Neural crest cell (in vitro differentiated cells): ENCODE data around the gene SNAPIN. TPM values are rescaled to one million over a fixed set of nuclear protein-coding genes. Genes with fewer than 3 reads are reported as not detected.

Experiments
- DNase-seq: peaks from one replicate; pipeline ENCODE4 v3.0.0; 2021; ENCODE audit warnings: low read depth, mixed read lengths, low spot score
- H3K27ac Mint-ChIP-seq: one replicate; pipeline ENCODE4 v1.8.0; 2021; ENCODE audit warnings: mild to moderate bottlenecking, mixed read lengths; ENCODE audit not compliant: unreplicated experiment
- H3K27me3 Mint-ChIP-seq: 2 replicates; pipeline ENCODE4 v1.8.0; 2021; ENCODE audit warnings: low read depth, mild to moderate bottlenecking, mixed read lengths
- H3K36me3 Mint-ChIP-seq: 2 replicates; pipeline ENCODE4 v1.8.0; 2021; ENCODE audit warnings: low read depth, mild to moderate bottlenecking, mixed read lengths
- H3K4me1 Mint-ChIP-seq: 2 replicates; pipeline ENCODE4 v1.8.0; 2021; ENCODE audit warnings: mixed read lengths
- H3K4me3 Mint-ChIP-seq: one replicate; pipeline ENCODE4 v1.8.0; 2021; ENCODE audit warnings: mild to moderate bottlenecking, mixed read lengths
- H3K9me3 Mint-ChIP-seq: 2 replicates; pipeline ENCODE4 v1.8.0; 2021; ENCODE audit warnings: mixed read lengths
- total RNA-seq: library from RNA; stranded (reverse); gene quantifications from 2 replicates; pipeline ENCODE4 v1.2.1, GENCODE V29; 2021
- TF ChIP-seq, protein P1 (sequence below): fragments of 200-600 bp; sonication (generic); conservative IDR thresholded peaks from 2 replicates; pipeline ENCODE4 v1.5.0; 2021; ENCODE audit warnings: antibody characterized with exemption, mild to moderate bottlenecking

Gene SNAPIN
- total RNA-seq, 1 donor from 2014 or later = 55.4 TPM

DNA sequence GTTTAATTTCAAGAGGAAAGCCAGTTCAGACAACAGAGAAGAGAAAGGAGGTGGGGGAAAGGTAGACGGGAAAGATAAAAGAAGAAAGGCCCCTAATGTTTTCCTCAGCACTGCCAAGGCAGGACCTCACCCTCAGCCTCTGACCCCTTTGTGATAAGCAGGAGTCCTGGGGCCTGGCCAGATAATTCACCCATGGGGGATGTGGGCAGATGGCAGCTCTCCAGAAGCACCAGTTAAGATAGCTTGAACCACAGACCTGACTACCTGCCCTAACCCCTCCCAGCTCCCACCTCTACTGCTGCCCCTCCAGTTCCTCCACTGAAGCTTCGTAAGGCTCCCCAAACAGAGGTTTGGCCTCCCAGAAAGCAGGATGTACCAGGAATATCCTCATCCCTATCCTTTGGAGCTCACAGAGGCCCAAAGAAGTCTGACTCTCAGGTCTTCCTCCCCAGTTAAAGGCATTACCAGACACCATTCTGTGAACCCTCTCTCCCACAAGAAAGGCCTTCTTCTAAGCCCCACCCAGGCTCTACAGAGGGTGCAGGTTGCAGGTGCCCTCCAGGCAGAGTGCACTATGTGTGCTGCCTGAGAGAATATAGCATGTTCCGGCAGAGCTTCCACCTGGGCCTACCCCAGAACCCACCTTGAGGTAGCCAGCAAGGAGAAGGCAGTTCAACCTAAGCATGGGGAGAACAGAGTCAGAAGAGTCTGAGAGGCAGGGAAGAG, 9.2 kb upstream of the SNAPIN start:
- no peak for DNase-seq
- H3K4me1 Mint-ChIP-seq = peaks cover 6% of the 10 kb centered on the region
- H3K27me3 Mint-ChIP-seq = no peaks in the 10 kb centered on the region
- peaks cover 22% of the 10 kb centered on the region for H3K36me3 Mint-ChIP-seq
- TF ChIP-seq, protein P1, sequence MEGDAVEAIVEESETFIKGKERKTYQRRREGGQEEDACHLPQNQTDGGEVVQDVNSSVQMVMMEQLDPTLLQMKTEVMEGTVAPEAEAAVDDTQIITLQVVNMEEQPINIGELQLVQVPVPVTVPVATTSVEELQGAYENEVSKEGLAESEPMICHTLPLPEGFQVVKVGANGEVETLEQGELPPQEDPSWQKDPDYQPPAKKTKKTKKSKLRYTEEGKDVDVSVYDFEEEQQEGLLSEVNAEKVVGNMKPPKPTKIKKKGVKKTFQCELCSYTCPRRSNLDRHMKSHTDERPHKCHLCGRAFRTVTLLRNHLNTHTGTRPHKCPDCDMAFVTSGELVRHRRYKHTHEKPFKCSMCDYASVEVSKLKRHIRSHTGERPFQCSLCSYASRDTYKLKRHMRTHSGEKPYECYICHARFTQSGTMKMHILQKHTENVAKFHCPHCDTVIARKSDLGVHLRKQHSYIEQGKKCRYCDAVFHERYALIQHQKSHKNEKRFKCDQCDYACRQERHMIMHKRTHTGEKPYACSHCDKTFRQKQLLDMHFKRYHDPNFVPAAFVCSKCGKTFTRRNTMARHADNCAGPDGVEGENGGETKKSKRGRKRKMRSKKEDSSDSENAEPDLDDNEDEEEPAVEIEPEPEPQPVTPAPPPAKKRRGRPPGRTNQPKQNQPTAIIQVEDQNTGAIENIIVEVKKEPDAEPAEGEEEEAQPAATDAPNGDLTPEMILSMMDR = no peak
- H3K4me3 Mint-ChIP-seq = no peak overlapping the region
- no peaks in the 10 kb centered on the region for H3K9me3 Mint-ChIP-seq
- H3K27ac Mint-ChIP-seq = peak overlapping the region; percentile 57

DNA sequence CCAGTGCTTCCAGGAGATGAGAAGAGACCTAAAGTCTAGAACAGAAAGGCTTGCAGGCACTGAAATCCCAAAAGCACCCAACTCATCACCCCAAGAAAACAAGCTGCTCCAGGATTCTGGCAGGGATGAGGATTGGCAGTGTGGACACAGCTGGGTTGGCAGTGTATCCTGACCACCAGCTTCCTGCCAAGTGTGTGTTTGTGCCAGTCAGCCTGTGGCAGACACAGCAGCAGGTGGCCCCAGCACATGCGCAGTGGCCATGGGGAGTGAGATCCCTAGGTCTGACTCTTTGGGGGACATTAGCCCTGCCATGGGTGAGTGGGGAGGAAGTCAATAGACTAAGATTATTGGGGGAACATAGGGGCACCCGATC, 8.7 kb upstream of the SNAPIN start:
- Mint-ChIP-seq H3K36me3 (peaks cover 20% of the 10 kb centered on the region), H3K4me1 (peaks cover 6% of the 10 kb centered on the region), H3K9me3 (no peaks in the 10 kb centered on the region), H3K4me3 (peak overlapping the region; percentile 3), H3K27ac (no peak overlapping the region), H3K27me3 (no peaks in the 10 kb centered on the region)
- TF ChIP-seq, protein P1 = no peak
- DNase-seq = no peak

DNA sequence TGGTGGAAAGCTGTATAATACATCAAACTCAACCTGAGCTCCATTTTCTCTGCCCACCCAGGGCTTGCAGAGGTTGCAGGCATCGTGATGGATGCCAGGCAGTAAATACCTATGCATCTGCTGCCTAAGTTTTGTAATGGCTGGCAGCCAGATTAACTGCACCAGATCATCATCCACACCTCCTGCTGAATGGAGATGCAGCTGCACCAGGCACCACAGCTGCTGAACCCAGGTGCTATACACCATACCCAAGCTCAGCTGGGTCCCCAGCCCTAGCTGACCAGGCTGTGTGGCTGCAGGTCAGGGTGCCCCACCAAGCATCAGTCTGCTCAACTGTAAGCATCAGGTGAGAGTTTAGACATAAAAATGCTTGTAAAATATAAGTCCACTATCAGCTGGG, 6.7 kb upstream of the SNAPIN start:
- Mint-ChIP-seq H3K36me3 (peaks cover 6% of the 10 kb centered on the region), H3K4me1 (peaks cover 6% of the 10 kb centered on the region), H3K9me3 (no peaks in the 10 kb centered on the region)

DNA sequence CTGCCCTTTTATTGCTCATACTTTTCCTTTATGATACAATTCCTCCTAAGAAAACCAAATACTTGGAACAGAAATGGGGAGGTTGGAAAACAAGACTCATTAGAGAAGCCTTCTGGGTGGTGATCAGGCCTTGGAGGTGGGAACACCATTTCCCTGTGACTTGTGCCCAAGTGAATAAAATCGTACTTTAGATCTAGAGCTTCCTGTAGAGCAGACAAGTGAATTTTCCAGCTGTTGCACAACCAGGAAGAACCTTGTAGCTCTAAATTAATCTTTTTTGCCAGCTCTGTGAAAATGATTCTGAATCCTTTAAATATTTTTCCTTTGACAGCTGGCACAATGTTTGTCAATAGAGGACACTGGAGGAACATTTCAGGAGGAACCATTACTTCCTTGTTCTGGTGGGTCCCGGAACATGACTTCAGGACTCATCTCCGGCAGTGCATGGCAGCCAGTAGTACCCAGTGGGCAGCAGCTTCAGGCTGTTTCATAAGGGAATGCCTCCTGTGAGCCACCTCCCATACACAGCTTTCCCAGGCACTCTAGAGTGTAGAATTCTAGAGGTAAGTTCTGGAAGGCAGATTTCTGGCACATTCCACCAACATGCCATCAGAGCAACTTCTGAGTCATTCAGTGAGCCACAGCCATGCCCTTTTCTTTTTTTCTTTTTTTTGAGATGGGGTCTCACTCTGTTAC, 5.5 kb upstream of the SNAPIN start:
- no peak overlapping the region for H3K27ac Mint-ChIP-seq

More for the DNA sequence above, 6.7 kb upstream of the SNAPIN start:
- Mint-ChIP-seq H3K27ac (no peak overlapping the region), H3K4me3 (no peak overlapping the region), H3K27me3 (no peaks in the 10 kb centered on the region)
- no peak for DNase-seq
- TF ChIP-seq, protein P1 = no peak

DNA sequence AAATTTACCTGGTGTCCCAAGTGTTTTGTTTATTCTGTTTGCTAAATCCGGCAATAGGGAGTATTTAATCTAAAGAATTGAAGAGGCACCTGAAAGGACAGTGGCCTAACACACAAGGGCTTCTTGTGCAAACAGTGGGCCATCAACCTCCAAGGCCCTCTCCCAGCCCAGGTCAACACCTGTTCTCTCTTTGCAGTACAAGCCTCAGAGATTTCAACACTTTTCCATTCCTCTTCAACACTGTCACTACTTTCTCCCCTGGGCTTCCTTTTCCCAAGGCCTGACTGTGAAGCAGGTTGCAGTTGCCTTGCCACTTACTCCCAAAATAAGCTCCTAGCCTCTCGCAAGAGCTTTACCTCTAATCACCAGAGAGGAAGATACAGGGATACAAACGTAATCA, 3.2 kb upstream of the SNAPIN start:
- Mint-ChIP-seq H3K4me3 (no peak overlapping the region), H3K27ac (no peak overlapping the region), H3K27me3 (no peaks in the 10 kb centered on the region), H3K9me3 (no peaks in the 10 kb centered on the region), H3K4me1 (peaks cover 17% of the 10 kb centered on the region), H3K36me3 (no peaks in the 10 kb centered on the region)
- TF ChIP-seq, protein P1 = no peak
- no peak for DNase-seq

More for the DNA sequence above, 5.5 kb upstream of the SNAPIN start:
- Mint-ChIP-seq H3K36me3 (no peaks in the 10 kb centered on the region), H3K27me3 (no peaks in the 10 kb centered on the region), H3K4me1 (no peaks in the 10 kb centered on the region), H3K9me3 (no peaks in the 10 kb centered on the region), H3K4me3 (peak overlapping the region; percentile 41)
- DNase-seq = no peak
- TF ChIP-seq, protein P1 = no peak
